Measurements from ENCODE around the gene DCAF16.

The DCAF16 gene

GRCh38 chr4:17763416-17763815 is 47.1 kb downstream of the DCAF16 start:
- Histone ChIP-seq H3K27me3 (ENCODE audit: insufficient read depth, low read depth, severe bottlenecking) (no peaks in the 10 kb centered on the region), H3K4me3 (ENCODE audit: low read depth, low read length) (no peak overlapping the region), H3K36me3 (no peaks in the 10 kb centered on the region), H3K9me3 (ENCODE audit: severe bottlenecking) (peaks cover 12% of the 10 kb centered on the region), H3K27ac (no peak overlapping the region)
- TF ChIP-seq CTCF (IDR thresholded peaks at IDR 0.05; ENCODE audit: low read depth, low read length) = no peak
- no peak for DNase-seq

GRCh38 chr4:17762726-17763125 is 47.8 kb downstream of the DCAF16 start:
- peak; percentile 55 for TF ChIP-seq CTCF (IDR thresholded peaks at IDR 0.05; ENCODE audit: low read depth, low read length)
- Histone ChIP-seq H3K4me3 (ENCODE audit: low read depth, low read length) (no peak overlapping the region), H3K27ac (no peak overlapping the region), H3K9me3 (ENCODE audit: severe bottlenecking) (peaks cover 12% of the 10 kb centered on the region), H3K27me3 (ENCODE audit: insufficient read depth, low read depth, severe bottlenecking) (no peaks in the 10 kb centered on the region), H3K36me3 (no peaks in the 10 kb centered on the region)
- DNase-seq = no peak

- peak; percentile 49 for DNase-seq
- H3K9me3 ChIP-seq (ENCODE audit: severe bottlenecking) = peaks cover 3% of the 10 kb centered on the region
- H3K36me3 ChIP-seq = no peaks in the 10 kb centered on the region
- TF ChIP-seq CTCF (IDR thresholded peaks at IDR 0.05; ENCODE audit: low read depth, low read length) = no peak
- H3K27ac ChIP-seq = no peak overlapping the region
- H3K4me3 ChIP-seq (ENCODE audit: low read depth, low read length) = no peak overlapping the region
- H3K27me3 ChIP-seq (ENCODE audit: insufficient read depth, low read depth, severe bottlenecking) = no peaks in the 10 kb centered on the region
Measured at GRCh38 chr4:17761062-17761461, 49.5 kb downstream of the DCAF16 start.

- peak overlapping the region; percentile 8; the same call in 1 of the 2 replicates for H3K4me3 ChIP-seq (ENCODE audit: low read depth, low read length)
Measured at GRCh38 chr4:17760626-17761025, 49.9 kb downstream of the DCAF16 start.

GRCh38 chr4:17758485-17758884 is 52.1 kb downstream of the DCAF16 start:
- Histone ChIP-seq H3K36me3 (no peaks in the 10 kb centered on the region), H3K9me3 (ENCODE audit: severe bottlenecking) (no peaks in the 10 kb centered on the region), H3K27me3 (ENCODE audit: insufficient read depth, low read depth, severe bottlenecking) (no peaks in the 10 kb centered on the region), H3K27ac (no peak overlapping the region), H3K4me3 (ENCODE audit: low read depth, low read length) (no peak overlapping the region)
- TF ChIP-seq CTCF (IDR thresholded peaks at IDR 0.05; ENCODE audit: low read depth, low read length) = no peak
- peak; percentile 44 for DNase-seq

More at GRCh38 chr4:17760626-17761025, 49.9 kb downstream of the DCAF16 start:
- H3K36me3 ChIP-seq = no peaks in the 10 kb centered on the region
- DNase-seq = no peak
- H3K27me3 ChIP-seq (ENCODE audit: insufficient read depth, low read depth, severe bottlenecking) = no peaks in the 10 kb centered on the region
- no peak overlapping the region for H3K27ac ChIP-seq
- no peak for TF ChIP-seq CTCF (IDR thresholded peaks at IDR 0.05; ENCODE audit: low read depth, low read length)
- no peaks in the 10 kb centered on the region for H3K9me3 ChIP-seq (ENCODE audit: severe bottlenecking)

GRCh38 chr4:17757621-17758020 is 52.9 kb downstream of the DCAF16 start:
- no peak for DNase-seq
- H3K4me3 ChIP-seq (ENCODE audit: low read depth, low read length) = no peak overlapping the region
- TF ChIP-seq CTCF (IDR thresholded peaks at IDR 0.05; ENCODE audit: low read depth, low read length) = no peak
- H3K27me3 ChIP-seq (ENCODE audit: insufficient read depth, low read depth, severe bottlenecking) = no peaks in the 10 kb centered on the region
- no peaks in the 10 kb centered on the region for H3K9me3 ChIP-seq (ENCODE audit: severe bottlenecking)
- no peaks in the 10 kb centered on the region for H3K36me3 ChIP-seq
- no peak overlapping the region for H3K27ac ChIP-seq
